HTERT RPE-1 (cell line): Measurements from ENCODE around the gene ARR3.
"Not testable (repeated sequence)": the region's sequence is repeated elsewhere in the genome, so short reads cannot be mapped to it uniquely, and the experiment has no call there.

Experiments used
- in situ Hi-C: fragments of 300-500 bp; cut with MboI; formaldehyde crosslinking; loops from 4 replicates; pipeline ENCODE4 v1.14.3; 2020; ENCODE audit warnings: low sequenced_read_pairs

ARR3 gene

GRCh38 chrX:70279081-70279480 lies 10.9 kb downstream of the ARR3 start:
- in situ Hi-C loops: no loop called here

GRCh38 chrX:70280573-70280972 lies 12.4 kb downstream of the ARR3 start:
- in situ Hi-C loops: no loop called here

GRCh38 chrX:70281951-70282350 lies 13.8 kb downstream of the ARR3 start, which contains the start of gene RAB41:
RAB41 (plus strand) TSS chrX:70282172; CDS start chrX:70282218, 46 bp downstream.
- in situ Hi-C loops: no loop called here

- in situ Hi-C loops: no loop called here
These were observed 21.1 kb downstream of the ARR3 start for GRCh38 chrX:70289168-70289792.

GRCh38 chrX:70289793-70290770 lies 21.9 kb downstream of the ARR3 start, which contains the start of the genes KIF4A and PDZD11:
KIF4A (plus strand) TSS chrX:70290104; CDS start chrX:70290459, 355 bp downstream.
PDZD11 (minus strand) TSS chrX:70289927; CDS start chrX:70289341, 586 bp downstream.
- in situ Hi-C loops: no loop called here

GRCh38 chrX:70292788-70293187 lies 24.7 kb downstream of the ARR3 start:
- in situ Hi-C loops: no loop called here

GRCh38 chrX:70293621-70294020 lies 25.5 kb downstream of the ARR3 start:
- in situ Hi-C loops: no loop called here

GRCh38 chrX:70301716-70302115 lies 33.6 kb downstream of the ARR3 start:
- in situ Hi-C loops: no loop called here

- in situ Hi-C loops: no loop called here
These were observed 45.4 kb downstream of the ARR3 start for GRCh38 chrX:70313503-70313902.

GRCh38 chrX:70322784-70323183 lies 54.6 kb downstream of the ARR3 start:
- in situ Hi-C loops: no loop called here

- in situ Hi-C loops: not testable (repeated sequence)
These were observed 55.5 kb downstream of the ARR3 start for GRCh38 chrX:70323628-70324027.

GRCh38 chrX:70324326-70324725 lies 56.2 kb downstream of the ARR3 start:
- in situ Hi-C loops: no loop called here

- in situ Hi-C loops: no loop called here
These were observed 63.0 kb downstream of the ARR3 start for GRCh38 chrX:70331161-70331560.
